ENCODE measurements around the gene DDX41.
"Not testable (repeated sequence)": the region's sequence is repeated elsewhere in the genome, so short reads cannot be mapped to it uniquely, and the experiment has no call there.

DDX41 gene

DNA sequence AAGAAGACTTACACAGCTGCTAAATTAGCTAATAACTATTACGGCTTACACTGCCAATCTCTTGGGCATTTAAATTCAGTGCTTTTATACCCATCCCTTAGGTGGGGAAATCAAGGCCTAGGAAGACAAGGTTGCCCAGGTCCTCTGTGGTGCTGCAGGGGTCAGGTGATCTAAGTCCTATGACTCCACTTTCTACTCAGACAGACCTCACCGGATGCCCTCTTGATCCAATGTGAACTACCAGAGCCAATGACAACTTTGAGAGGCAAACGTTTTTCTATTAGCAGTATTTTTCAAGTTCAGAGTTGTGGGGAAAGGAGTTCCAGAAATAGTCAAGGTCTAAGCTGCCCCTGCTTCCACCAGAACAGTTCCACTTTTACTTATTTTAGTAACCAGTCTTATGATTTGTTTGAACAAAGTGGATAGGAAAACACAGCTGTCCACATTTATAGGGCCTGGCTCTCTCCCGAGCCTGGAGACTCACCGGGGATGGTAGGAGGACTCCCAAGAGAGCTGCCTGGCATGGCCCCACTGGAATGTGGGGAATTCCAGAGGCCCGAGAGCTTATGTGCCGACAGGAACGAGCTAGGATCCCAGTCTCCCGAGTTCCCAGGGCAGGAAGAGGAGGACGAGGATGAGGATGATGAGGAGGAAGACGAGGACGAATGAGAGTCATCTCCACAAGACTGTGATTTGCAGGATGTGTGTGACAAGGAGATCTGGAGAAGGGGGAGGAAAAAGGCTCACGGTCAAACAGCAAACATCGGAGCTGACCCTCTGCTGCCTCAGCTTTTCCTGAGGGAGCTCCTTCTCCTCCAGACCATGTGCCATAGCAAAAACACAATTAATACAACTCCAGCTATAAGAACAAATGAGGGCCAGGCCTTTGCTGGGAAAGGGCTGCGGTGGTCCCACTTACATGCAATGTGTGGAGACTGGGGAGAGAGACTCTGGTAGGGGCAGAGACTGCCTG, 20.9 kb upstream of the DDX41 start:
- DNase-seq (ENCODE audit: low spot score), result no peak

DNA sequence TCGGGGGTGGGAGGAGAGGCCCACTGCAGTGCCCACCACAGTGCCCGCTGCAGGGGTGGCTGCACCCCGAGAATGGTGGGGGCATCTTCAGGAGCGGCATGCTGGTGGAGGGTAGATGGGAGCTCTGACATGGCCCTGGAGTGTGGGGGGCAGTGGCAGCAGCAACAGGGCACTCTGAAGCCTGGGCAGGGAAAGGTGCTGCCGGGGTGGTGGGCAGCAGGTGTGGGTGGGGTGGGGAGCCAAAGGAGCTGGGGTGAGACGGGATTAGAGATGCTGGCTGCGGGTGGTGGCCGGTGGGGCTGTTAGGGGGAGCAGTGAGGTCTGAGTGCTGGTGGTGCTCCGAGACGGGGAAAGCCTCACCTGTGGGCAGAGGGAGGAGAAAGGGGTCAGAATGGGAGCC, 19.6 kb upstream of the DDX41 start:
- no peak for DNase-seq (ENCODE audit: low spot score)

DNA sequence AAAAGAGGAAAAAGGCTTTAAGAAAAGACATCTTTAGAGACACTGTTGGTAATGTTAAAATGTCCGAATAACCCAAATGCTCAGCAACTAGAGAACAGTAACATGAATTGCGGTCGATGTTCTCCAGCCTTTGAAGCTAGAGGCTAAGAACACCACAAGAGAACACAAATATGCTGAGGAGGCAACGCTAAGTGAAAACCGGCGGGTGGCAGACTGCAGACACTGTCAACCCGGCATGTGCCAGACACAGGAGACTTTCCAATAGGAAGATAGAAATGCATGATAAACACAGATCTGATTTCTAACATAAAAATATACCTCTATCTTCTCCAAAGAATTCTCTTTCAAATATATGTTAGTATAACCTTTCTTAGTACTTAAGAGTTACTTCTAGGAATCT, 18.4 kb upstream of the DDX41 start:
- no peak for DNase-seq (ENCODE audit: low spot score)

DNA sequence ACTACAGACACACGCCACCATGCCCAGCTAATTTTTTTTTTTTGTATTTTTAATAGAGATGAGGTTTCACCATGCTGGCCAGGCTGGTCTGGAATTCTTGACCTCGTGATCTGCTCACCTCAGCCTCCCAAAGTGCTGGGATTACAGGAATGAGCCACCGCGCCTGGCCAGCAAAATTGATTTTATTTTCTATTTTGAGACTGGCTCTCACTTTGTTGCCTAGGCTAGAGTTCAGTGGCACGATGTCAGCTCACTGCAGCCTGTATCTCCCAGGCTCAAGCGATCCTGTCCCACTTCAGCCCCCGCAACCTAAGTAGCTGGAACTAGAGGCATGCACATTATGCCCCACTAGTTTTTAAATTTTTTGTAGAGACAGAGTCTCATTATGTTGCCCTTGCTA, 17.7 kb upstream of the DDX41 start:
- DNase-seq (ENCODE audit: low spot score), result not testable (repeated sequence)

DNA sequence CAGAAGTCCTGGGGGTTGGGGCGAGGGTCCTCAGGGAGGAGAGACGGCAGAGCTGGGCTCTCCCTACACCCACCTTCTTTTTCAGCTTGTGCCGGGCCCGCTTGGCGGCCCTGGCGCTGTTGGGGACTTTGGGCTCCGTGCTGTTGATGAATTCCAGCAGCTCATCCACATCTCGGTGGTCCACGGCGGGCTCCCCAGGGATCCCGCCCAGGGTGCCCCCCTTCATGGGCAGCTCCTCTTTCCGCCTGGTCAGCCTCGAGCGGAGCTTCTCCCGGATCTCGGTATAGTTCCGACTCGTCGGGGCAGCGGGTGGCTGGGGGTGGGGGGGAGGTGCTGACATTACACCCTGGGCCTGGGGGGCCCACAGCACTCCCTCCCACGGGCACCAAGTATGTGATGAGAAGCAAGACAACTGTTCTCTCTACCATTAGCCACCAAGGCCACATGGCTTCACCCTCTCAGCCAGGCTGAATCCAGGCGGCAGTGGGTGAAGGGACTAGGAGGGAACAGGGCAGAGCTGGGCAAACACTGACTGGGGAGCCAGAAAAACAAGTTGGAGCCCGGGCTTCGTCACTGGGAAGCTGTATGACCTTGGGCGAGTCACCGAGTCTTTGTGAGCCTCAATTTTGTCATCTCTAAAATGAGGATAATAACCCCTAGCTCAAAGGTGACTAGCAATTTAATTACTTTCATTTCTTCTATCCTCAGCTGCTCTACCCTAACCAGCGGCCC, 14.6 kb upstream of the DDX41 start:
- no peak for DNase-seq (ENCODE audit: low spot score)

DNA sequence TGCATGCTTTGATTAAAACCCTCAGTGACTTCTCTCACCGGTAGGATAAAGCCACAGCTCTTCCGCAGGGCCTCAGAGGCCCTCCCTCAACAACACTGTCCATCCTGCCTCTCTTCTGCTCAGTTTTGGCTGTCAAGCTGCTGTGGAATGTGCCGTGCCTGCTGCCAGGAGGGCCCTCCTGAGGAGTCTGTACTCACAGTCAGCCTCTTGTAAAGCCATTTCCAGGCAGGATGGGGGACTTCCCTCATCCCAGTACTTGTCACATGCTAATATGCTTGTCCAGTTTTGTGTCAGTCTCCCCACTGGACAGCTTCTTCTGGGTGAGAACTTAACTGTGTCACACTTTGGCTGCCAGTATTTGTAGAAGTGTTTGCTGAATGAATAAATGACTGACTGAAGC, 13.9 kb upstream of the DDX41 start:
- DNase-seq (ENCODE audit: low spot score), result no peak

DNA sequence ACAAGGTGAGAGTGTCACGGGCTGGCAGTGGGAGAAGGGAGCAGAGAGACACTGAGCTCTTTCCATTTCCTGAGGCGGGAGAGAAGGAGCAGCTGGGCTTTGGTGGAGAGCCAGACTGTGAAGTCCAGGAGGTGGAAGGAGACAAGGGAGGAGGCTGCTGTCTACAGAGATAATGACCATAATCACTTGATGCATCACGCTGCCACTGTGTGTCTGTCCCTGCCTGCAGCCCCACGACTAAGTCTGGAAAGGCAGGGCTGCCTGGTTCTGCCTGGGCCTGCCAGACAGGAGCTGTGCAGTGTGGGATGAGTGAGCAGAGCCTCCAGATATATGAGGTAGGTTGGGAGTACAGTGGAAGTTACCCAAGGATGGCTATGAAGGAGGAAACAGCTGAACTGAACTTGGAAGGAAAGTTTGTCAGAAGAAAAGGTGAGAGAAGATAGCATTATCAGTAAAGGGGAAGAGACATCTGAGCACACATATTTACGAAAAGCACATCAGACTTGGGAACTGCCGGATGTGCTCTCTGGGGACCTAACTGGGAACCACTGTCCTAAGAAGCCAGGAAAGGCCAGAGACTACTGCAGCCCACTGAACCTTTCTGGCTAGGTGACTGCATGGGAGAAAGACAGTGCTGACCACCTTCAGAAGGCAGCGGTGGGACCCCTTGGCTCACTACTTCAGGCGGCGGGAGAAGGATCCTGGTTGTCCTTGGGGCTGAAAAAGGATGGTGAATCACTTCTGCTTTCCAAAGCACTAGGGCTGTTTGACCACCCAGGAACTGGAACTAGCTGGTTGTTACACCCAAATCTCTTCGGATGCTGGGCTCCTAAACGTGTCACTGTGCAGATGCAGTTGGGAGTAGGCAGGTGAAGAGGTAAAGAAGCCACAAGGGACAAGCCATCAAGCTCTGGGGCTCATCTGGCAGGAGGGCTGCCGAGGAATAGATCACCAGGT, 12.8 kb upstream of the DDX41 start:
- no peak for DNase-seq (ENCODE audit: low spot score)

DNA sequence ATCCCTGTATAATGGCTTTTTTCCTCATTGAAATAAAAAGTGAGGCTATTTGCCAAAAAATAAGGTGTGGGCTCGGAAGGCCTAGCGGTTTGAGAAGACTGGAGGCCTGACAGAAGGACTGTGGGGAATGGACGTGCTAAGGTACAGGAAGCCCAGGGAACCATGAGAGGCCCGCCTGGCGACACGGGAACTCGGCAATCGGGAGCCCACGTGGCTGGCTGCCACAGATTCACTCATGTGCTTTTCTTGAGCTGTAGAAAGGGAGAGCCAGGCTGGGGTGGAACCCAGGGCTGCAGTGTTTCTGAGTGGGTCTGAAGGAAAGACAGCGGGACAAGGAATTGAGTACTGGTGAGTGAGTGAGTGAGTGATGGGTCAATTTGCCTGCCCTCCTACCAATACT, 11.9 kb upstream of the DDX41 start:
- DNase-seq (ENCODE audit: low spot score), result no peak

DNA sequence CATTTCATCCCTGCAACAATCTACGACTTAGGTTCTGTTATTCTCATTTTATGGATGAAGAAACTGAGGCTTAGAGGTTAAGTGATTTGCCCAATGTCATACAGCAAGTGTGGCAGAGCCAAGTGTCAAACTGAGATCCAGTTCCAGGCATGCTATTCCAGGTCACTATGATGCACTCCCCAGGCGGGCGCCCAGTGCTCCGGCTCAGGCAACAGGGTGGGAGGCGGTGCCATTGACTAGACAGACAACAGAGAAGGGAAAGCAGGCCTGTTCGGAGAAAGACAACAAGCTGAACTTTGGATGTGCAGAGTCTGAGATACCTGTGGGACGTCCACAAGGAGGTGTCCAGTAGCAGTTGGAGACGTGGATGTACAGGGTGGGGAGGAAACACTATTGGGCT, 10.8 kb upstream of the DDX41 start:
- DNase-seq (ENCODE audit: low spot score), result no peak

DNA sequence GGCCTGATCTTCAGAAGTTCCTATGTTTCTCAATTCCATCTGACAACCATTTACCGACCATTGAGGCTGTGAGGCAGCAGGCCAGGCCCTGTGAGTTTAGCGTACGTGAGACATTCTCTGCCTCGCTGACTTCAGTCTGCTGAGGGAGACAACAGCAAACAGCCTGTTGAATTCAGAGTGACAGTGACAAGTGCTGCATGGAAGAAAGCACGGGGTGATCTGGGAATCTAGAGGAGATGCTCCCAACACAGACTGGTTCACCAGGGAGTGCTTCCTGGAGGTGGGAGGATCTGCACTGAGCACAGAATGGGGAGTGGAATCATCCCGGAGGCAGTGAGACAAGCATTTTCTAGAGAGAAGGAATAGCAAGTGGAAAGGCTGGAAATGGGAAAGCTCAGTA, 10.0 kb upstream of the DDX41 start:
- DNase-seq (ENCODE audit: low spot score), result no peak

DNA sequence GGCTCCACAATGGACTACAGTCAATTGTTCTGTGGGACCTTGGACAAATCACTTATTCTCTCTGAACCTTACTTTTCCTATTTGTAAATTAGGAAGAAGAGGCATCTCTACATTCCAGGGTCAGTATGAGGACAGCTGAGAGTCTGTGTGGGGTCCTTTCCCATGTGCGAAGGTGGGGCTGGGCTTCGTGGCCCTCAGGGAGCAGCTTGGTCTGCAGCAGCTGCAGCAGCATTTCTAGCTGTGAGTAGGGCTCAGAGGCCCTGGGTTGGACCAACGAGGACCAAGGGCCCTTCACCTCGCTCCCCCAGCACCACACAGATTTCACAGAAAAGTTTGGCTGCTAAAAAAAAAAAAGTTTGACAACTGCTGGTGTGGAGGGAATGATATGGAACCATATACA, 9.4 kb upstream of the DDX41 start:
- no peak for DNase-seq (ENCODE audit: low spot score)

DNA sequence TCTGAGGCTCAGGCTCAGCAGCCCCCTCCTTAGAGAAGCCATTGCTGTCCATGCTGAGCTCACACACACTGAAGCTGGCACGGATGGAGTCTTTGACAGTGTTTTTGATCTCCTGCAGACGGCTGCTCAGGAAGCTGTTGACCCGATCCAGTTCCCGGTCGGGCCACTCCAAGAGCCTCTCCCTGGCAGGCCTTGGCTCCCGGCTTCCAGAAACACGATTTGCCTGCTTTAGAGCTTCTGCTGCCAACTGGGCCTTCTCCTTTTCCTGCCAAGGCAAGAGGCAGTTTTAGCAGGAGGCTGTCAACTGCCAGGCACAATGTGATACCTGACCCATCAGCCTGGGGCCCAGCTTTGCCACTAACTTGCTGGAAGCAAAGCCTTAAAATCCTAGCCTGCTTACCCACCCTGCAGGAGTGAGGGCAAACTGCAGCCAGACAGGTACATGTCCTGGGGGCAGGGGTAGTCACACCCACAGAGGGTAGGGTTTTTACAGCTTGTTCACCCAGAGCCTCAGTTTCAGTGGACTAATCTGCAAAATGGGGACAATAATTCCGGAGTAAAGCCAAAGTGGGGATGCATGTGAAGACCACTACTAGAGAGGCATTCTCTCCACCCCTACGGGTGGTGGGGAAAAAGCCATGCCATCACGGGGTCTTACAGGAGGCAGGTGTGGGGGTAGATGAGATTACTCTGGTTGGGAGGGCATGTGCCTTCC, 8.3 kb upstream of the DDX41 start:
- DNase-seq (ENCODE audit: low spot score), result no peak

DNA sequence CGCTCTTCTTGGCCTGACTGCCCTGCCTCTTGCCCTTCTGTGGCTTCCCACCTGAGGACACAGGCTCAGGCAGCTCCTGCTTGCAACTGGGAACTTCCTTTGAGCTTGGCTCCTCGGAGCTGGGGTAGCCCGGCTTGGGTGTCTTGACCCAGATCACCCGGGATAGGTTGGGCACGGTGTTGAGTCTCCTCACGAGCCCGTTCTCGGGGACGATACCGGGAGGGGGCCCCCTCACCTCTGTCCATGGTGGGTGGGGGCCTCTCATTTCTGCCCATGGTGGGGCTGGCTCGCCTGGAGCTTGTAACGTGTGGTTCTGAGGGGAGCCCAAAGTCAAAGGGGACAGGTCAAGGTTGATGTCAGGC, 7.8 kb upstream of the DDX41 start:
- DNase-seq (ENCODE audit: low spot score), result no peak

DNA sequence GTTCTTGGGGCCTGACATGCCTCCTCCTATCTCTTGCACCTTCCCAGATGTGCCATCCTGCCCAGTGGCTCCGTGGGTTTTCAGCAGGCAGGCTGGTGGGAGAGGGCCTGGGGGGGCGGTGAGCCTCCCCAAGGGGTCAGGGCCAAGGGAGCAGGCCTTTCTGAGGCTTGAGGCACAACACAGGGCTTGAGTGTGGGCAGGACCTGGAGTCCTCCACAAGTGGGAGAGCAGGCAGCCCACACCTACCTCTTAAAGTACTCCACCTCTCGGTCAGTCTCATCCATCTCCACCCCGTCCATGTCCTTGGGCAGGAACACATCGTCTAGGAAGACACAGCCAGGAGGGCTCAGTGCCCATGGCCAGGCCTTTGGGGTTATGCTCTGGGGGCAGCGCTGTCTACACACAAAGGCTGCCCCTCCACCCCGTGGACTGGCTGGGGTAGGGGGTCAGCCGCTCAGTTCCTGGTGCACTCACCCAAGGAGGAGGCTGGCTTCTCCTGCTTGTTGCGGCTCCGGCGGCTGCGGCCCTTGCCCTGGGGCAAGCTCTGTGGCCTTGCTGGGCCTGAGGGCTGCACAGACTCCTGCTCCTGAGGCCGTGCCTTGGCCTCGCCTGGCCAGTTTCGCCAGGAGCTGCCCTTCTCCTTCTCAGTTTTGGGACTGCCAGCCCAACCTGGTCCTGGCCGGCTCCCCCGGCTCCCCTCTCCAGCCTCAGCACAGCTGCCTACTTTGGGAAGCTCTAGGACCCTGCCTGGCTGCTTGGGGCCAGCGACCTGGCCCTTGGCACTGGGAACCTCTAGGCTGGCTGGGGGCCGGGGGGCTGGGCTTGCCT, 7.2 kb upstream of the DDX41 start:
- DNase-seq (ENCODE audit: low spot score), result no peak

DNA sequence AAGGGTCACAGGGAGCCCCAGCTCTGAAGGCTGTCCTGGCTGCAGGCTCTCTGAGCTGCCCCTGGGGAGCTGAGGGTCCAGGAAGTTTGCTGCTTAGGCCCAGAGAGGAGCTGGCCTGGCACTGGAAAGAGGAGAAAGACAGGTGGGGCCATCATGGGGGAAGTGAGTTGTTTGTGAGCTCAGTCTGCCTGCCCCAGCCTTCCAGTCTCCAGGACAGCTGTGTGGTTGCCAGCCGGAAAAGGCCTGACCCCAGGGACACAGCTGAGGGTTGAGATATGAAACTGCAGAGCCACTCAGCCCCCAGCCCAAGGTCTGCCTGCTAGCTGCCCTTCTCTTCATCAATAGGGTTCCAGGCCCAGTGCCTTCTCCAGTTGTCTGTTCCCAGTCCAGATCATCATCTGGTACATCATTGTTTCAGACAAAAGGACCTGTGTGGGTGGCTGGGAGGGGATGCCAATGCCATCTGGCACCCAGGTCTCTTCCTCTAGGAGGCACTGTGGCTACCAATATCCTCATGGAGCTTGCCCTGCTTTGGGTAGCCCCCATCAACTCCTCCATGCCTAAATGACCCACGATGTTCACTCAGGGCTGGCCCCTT, 4.3 kb upstream of the DDX41 start:
- DNase-seq (ENCODE audit: low spot score), result no peak

DNA sequence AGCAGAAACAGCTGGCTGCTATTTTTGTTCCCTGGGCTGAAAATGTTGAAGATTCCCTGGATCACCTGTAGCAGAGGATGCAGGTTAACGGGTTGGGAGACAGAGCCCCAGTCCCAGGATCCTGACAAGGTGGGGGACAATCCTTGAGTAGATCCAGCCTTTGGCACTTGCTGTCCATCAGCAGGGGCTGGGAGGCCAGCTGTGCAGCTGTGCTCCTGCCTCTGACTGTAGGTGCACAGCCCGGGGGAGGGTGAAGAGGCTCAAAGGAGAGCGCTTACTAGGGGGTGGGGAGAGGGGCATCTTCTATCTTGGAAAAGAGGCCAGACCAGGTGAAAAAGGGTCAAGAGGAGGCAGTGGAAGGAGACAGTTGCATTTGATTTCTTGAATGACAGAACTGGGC, 3.5 kb upstream of the DDX41 start:
- no peak for DNase-seq (ENCODE audit: low spot score)

DNA sequence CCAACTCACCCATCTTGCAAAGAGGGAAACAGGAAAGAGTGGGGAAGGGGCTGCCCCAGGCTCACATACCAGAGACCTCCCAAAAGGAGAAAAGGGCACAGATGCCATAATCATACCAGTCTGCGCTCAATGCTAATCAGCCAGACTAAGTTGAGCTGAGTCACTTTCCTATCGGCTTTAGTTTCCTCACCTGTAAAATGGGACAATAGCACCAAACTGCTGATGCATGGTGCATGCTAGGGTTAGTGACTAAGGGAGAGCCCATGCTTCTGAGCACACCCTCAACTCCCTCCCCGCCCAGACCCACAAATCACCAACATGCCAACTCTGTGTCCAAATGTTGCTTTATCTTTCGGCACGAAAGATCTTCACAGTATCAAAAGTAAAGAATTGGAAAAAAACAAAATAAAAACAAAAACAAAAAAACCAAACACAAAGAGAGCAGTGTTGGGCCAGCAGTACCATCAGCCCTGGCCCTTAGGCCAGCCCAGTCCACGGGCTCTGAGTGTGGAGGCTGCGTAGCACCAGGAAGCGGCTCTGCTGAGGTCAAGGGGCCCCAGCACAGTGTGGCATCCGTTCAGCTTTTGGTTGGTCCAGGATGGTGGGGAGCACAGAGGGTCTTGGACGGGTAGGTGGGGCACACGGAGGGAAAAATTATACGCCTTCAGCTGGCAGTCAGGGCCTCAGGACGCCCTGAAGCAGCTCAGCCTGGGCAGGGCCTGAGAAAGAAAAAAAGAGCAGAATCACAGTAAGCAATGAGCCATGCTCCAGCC, 2.9 kb upstream of the DDX41 start:
- DNase-seq (ENCODE audit: low spot score), result no peak

DNA sequence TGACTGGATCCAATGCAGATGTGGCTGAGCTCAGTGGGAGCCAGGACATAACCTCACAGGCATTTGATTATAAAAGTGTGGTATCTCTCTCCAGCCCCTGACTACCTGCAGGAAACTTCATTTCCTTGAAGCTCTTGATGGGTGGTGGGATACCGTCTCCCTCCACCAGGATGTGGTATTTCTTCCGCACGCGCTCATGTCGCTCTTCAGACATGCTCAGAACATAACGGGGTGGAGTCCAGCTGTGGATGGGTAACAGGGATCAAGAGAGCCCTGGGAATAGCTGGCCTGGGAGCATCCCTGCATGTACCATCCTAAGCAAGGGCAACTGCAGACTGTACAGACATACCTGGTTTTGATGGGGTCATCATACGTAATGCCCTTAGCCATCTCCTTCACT, 1.2 kb downstream of the DDX41 start:
- DNase-seq (ENCODE audit: low spot score), result no peak

DNA sequence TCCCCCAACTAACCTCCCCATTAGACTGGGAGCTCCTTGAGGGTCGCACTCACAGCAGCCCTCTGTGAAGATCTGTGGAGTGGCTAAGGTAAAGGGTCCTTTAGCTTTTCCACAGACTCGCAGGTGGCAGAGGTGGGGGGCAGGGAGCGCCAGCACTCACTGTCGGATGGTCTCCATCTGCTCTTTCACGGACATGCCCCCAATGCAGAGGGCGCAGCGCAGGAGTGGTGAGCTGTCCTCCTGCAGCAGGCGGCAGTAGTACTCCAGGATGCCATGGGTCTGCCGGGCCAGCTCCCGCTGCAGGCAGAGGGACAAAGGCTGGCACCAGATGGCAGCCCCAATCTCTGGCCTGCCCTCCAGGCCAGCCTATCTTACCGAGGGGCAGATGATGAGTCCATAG, 2.2 kb downstream of the DDX41 start:
- no peak for DNase-seq (ENCODE audit: low spot score)

DNA sequence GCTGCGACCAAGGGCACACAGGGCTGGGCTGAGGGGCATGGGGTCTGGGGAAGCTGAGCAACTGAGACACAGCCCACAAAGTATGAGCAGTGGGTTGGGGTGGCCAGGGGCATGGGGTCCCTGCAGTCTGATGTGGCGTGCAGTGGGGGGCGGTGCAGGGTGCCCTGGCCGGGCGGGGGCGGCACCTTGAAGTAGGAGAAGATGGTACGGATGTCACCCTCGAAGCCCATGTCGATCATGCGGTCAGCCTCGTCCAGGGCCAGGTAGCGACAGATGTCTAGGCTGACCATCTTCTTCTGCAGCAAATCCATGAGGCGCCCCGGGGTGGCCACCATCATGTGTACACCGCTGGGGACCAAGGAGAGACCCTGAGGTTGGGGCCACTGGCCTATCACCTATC, 3.3 kb downstream of the DDX41 start:
- DNase-seq (ENCODE audit: low spot score), result no peak

Measured in germinal center (tissue), 1 donor.